GM12873 (cell line): ENCODE measurements around the gene UHRF2.

Source experiments
- CTCF ChIP-seq: IDR thresholded peaks from 2 replicates; pipeline ENCODE4 v1.5.1; 2012; ENCODE audit warnings: low read depth, mild to moderate bottlenecking, moderate library complexity, low read length, control low read depth; ENCODE audit not compliant: insufficient read depth; ENCODE audit errors: missing control alignments

Gene UHRF2

GRCh38 chr9:6501526-6502210, 88.7 kb downstream of the UHRF2 start:
- no peak for TF ChIP-seq CTCF

GRCh38 chr9:6502399-6502798, 89.4 kb downstream of the UHRF2 start:
- no peak for TF ChIP-seq CTCF

GRCh38 chr9:6506571-6506970, 93.6 kb downstream of the UHRF2 start:
- no peak for TF ChIP-seq CTCF

GRCh38 chr9:6512085-6512657, 99.2 kb downstream of the UHRF2 start:
- TF ChIP-seq CTCF = no peak

GRCh38 chr9:6522263-6522662, 109.3 kb downstream of the UHRF2 start:
- TF ChIP-seq CTCF = no peak

- no peak for TF ChIP-seq CTCF
Observed at GRCh38 chr9:6525326-6526045, 112.5 kb downstream of the UHRF2 start.

- TF ChIP-seq CTCF = no peak
Observed at GRCh38 chr9:6535594-6535993, 122.6 kb downstream of the UHRF2 start.
